ENCODE results near the gene COX17.

COX17 gene

DNA sequence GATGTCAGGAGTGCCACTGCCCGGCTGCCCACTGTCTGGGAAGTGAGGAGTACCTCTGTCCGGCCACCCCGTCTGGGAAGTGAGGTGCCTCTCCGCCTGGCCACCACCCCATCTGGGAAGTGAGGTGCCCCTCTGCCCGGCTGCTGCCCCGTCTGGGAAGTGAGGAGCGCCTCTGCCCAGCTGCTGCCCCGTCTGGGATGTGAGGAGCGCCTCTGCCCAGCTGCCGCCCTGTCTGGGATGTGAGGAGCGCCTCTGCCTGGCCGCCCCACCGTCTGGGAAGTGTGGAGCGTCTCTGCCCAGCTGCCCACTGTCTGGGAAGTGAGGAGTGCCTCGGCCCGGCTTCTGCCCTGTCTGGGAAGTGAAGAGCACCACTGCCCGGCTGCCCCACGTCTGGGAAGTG lies 3.3 kb downstream of the COX17 start:
- no peak overlapping the region for H2BK5ac ChIP-seq (ENCODE audit: low read depth, low read length, poor library complexity)
- no peak overlapping the region for H3K14ac ChIP-seq (ENCODE audit: low read length)
- H3K4me2 ChIP-seq (ENCODE audit: low read length), result no peak overlapping the region
- H3K27ac ChIP-seq (ENCODE audit: low read depth, low read length), result no peak overlapping the region
- no peak overlapping the region for H3K4me3 ChIP-seq (ENCODE audit: low read depth, low read length)
- H3K4me1 ChIP-seq (ENCODE audit: control insufficient read depth in 1 of 2, insufficient read depth in 2 of 2, low read length in 2 of 2), result peaks cover 0 to 3% of the 10 kb centered on the region in 2 experiments
- H4K8ac ChIP-seq (ENCODE audit: low read depth, low read length), result no peak overlapping the region
- H3K4ac ChIP-seq (ENCODE audit: low read depth, low read length), result no peak overlapping the region
- H3K9me3 ChIP-seq (ENCODE audit: insufficient read depth, low read depth, low read length), result peaks cover 3% of the 10 kb centered on the region
- H2AK5ac ChIP-seq (ENCODE audit: low read length), result no peak overlapping the region
- H3K36me3 ChIP-seq (ENCODE audit: control insufficient read depth in 1 of 2, insufficient read depth in 2 of 2, low read length in 2 of 2), result peaks cover 9 to 16% of the 10 kb centered on the region in 2 experiments
- no peak overlapping the region for H3K9ac ChIP-seq (ENCODE audit: low read length)
- H4K12ac ChIP-seq (ENCODE audit: low read depth, low read length), result no peak overlapping the region
- H2AFZ ChIP-seq (ENCODE audit: insufficient read depth, low read length, poor library complexity), result no peak overlapping the region
- H3K79me1 ChIP-seq (ENCODE audit: low read length), result peaks cover 5% of the 10 kb centered on the region
- H4K91ac ChIP-seq (ENCODE audit: low read depth, low read length), result no peak overlapping the region
- H3K18ac ChIP-seq (ENCODE audit: low read length), result no peak overlapping the region
- H3K79me2 ChIP-seq (ENCODE audit: control insufficient read depth, insufficient read depth, low read length, poor library complexity), result peaks cover 4% of the 10 kb centered on the region
- DNase-seq, result no peak
- no CpG with 5 or more reads among the region's 18 CpGs for WGBS (ENCODE audit: extremely low coverage, insufficient coverage, insufficient read length)
- H2BK12ac ChIP-seq (ENCODE audit: low read length), result no peak overlapping the region
- H2BK120ac ChIP-seq (ENCODE audit: insufficient read depth, low read length, poor library complexity), result no peak overlapping the region
- no peaks in the 10 kb centered on the region for H3K27me3 ChIP-seq (ENCODE audit: insufficient read depth, low read length)
- H3K23ac ChIP-seq (ENCODE audit: low read length), result no peak overlapping the region

DNA sequence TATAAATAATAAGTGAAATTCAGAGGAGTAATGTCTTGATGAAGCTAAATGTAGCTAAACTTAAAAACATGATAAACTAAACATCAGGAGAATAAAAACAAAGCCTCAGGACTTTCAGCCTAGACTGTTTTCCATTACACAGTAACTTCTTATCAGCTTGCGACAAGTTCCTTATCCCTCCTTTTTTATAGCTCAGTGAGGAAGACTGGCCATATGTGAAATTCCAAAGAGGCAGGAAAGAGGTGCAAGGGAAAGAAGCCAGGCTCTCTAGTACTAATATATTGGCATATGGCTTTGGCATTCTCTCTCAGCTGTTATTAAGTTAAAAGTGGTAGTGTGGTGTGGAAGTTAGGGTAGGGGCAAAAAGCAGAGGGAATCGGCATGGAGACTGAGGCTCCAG lies 4.4 kb downstream of the COX17 start:
- Histone ChIP-seq H2BK5ac (ENCODE audit: low read depth, low read length, poor library complexity) (no peak overlapping the region), H3K79me2 (ENCODE audit: control insufficient read depth, insufficient read depth, low read length, poor library complexity) (peaks cover 4% of the 10 kb centered on the region), H3K27me3 (ENCODE audit: insufficient read depth, low read length) (no peaks in the 10 kb centered on the region), H2BK120ac (ENCODE audit: insufficient read depth, low read length, poor library complexity) (no peak overlapping the region), H3K4me3 (ENCODE audit: low read depth, low read length) (no peak overlapping the region), H2AFZ (ENCODE audit: insufficient read depth, low read length, poor library complexity) (no peak overlapping the region), H3K4me2 (ENCODE audit: low read length) (no peak overlapping the region), H3K4ac (ENCODE audit: low read depth, low read length) (no peak overlapping the region), H3K23ac (ENCODE audit: low read length) (no peak overlapping the region), H2BK12ac (ENCODE audit: low read length) (no peak overlapping the region), H3K79me1 (ENCODE audit: low read length) (peaks cover 5% of the 10 kb centered on the region), H3K14ac (ENCODE audit: low read length) (no peak overlapping the region), H3K18ac (ENCODE audit: low read length) (no peak overlapping the region), H2AK5ac (ENCODE audit: low read length) (no peak overlapping the region), H3K9ac (ENCODE audit: low read length) (no peak overlapping the region), H4K8ac (ENCODE audit: low read depth, low read length) (no peak overlapping the region), H4K12ac (ENCODE audit: low read depth, low read length) (no peak overlapping the region), H4K91ac (ENCODE audit: low read depth, low read length) (no peak overlapping the region), H3K27ac (ENCODE audit: low read depth, low read length) (no peak overlapping the region), H3K4me1 (ENCODE audit: control insufficient read depth in 1 of 2, insufficient read depth in 2 of 2, low read length in 2 of 2) (peaks cover 0 to 3% of the 10 kb centered on the region in 2 experiments), H3K36me3 (ENCODE audit: control insufficient read depth in 1 of 2, insufficient read depth in 2 of 2, low read length in 2 of 2) (peaks cover 9 to 17% of the 10 kb centered on the region in 2 experiments), H3K9me3 (ENCODE audit: insufficient read depth, low read depth, low read length) (peaks cover 3% of the 10 kb centered on the region)
- WGBS (ENCODE audit: extremely low coverage, insufficient coverage, insufficient read length), result no CpG with 5 or more reads among the region's 2 CpGs
- DNase-seq, result no peak

DNA sequence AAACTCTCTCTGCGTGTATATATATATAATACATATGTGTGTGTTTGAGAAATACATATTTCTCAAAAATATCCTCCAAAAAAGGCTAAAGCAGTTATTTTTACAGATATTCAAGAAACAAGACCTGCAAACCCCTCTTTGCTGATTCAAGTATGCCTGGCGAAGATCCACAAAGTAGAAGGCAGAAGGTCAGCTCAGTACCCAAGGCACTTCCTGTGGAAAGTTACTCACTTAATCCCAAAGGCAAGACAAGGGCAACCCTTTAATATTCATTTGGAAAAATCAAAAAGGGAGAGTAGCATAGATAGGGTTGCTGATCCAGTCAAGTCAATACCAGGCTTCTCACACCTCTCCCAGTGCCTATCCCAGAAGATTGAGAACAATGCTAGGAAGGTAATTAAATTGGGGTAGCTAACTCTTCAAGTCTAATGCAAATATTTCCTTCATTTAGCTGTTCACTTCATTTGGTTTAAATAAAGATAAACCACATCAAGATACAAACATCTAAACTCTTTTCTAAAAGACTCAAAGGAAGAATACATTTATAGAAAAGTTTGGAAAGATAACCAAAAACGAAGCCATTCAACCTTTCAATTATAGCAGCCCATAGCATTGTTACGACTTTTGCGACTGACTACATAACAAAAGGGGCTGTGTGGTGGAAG lies 7.2 kb downstream of the COX17 start:
- no peak overlapping the region for H3K4ac ChIP-seq (ENCODE audit: low read depth, low read length)
- H4K12ac ChIP-seq (ENCODE audit: low read depth, low read length), result no peak overlapping the region
- no peak overlapping the region for H3K4me3 ChIP-seq (ENCODE audit: low read depth, low read length)
- H3K23ac ChIP-seq (ENCODE audit: low read length), result no peak overlapping the region
- H3K14ac ChIP-seq (ENCODE audit: low read length), result no peak overlapping the region
- H2AK5ac ChIP-seq (ENCODE audit: low read length), result no peak overlapping the region
- no peak overlapping the region for H3K9ac ChIP-seq (ENCODE audit: low read length)
- peaks cover 3 to 4% of the 10 kb centered on the region in 2 experiments for H3K4me1 ChIP-seq (ENCODE audit: control insufficient read depth in 1 of 2, insufficient read depth in 2 of 2, low read length in 2 of 2)
- no peak overlapping the region for H2AFZ ChIP-seq (ENCODE audit: insufficient read depth, low read length, poor library complexity)
- H4K91ac ChIP-seq (ENCODE audit: low read depth, low read length), result no peak overlapping the region
- H4K8ac ChIP-seq (ENCODE audit: low read depth, low read length), result no peak overlapping the region
- H2BK12ac ChIP-seq (ENCODE audit: low read length), result no peak overlapping the region
- H3K27ac ChIP-seq (ENCODE audit: low read depth, low read length), result no peak overlapping the region
- H3K79me2 ChIP-seq (ENCODE audit: control insufficient read depth, insufficient read depth, low read length, poor library complexity), result no peaks in the 10 kb centered on the region
- no peak overlapping the region for H3K18ac ChIP-seq (ENCODE audit: low read length)
- no peak overlapping the region for H2BK5ac ChIP-seq (ENCODE audit: low read depth, low read length, poor library complexity)
- WGBS (ENCODE audit: extremely low coverage, insufficient coverage, insufficient read length), result no CpG with 5 or more reads among the region's 5 CpGs
- no peak overlapping the region for H2BK120ac ChIP-seq (ENCODE audit: insufficient read depth, low read length, poor library complexity)
- peaks cover 9 to 17% of the 10 kb centered on the region in 2 experiments for H3K36me3 ChIP-seq (ENCODE audit: control insufficient read depth in 1 of 2, insufficient read depth in 2 of 2, low read length in 2 of 2)
- peaks cover 4% of the 10 kb centered on the region for H3K79me1 ChIP-seq (ENCODE audit: low read length)
- no peak overlapping the region for H3K4me2 ChIP-seq (ENCODE audit: low read length)
- H3K27me3 ChIP-seq (ENCODE audit: insufficient read depth, low read length), result no peaks in the 10 kb centered on the region
- no peak for DNase-seq
- H3K9me3 ChIP-seq (ENCODE audit: insufficient read depth, low read depth, low read length), result peaks cover 3% of the 10 kb centered on the region

DNA sequence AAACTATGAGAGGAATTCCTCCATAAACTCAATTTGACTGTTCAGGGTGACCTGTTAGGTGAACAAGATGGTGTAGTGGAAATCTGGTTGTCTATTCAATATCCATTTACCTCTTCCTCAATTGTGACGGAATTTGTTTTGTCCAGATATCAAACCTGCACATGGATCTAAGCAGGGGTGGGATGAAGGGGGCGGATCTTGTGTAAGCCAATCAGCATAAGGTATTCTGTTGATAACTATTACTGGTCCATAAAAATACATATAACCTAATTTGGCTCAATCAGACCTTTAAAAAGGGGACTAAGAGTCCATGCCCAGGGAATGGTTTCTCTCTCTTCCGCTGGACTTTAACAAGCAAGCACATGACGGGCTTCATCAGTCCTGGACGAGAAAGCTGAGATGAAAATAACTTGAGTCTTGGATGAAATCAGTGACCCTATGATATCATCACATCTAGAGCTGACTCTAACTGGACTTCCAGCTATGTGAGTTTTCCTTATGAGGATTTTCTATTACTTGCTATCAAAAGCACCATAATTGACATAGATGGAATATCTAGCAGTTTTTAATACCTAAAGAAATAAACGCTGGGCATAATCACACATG lies 11.1 kb downstream of the COX17 start:
- H3K18ac ChIP-seq (ENCODE audit: low read length), result no peak overlapping the region
- H3K4me1 ChIP-seq (ENCODE audit: control insufficient read depth in 1 of 2, insufficient read depth in 2 of 2, low read length in 2 of 2), result peaks cover 11 to 17% of the 10 kb centered on the region in 2 experiments
- no peak overlapping the region for H3K14ac ChIP-seq (ENCODE audit: low read length)
- WGBS (ENCODE audit: extremely low coverage, insufficient coverage, insufficient read length), result no CpG with 5 or more reads among the region's 6 CpGs
- H3K9me3 ChIP-seq (ENCODE audit: insufficient read depth, low read depth, low read length), result no peaks in the 10 kb centered on the region
- H3K36me3 ChIP-seq (ENCODE audit: control insufficient read depth in 1 of 2, insufficient read depth in 2 of 2, low read length in 2 of 2), result peaks cover 0 to 1% of the 10 kb centered on the region in 2 experiments
- peaks cover 3% of the 10 kb centered on the region for H3K79me2 ChIP-seq (ENCODE audit: control insufficient read depth, insufficient read depth, low read length, poor library complexity)
- H3K4me3 ChIP-seq (ENCODE audit: low read depth, low read length), result no peak overlapping the region
- H2BK12ac ChIP-seq (ENCODE audit: low read length), result peak overlapping the region; percentile 24
- H4K8ac ChIP-seq (ENCODE audit: low read depth, low read length), result no peak overlapping the region
- no peaks in the 10 kb centered on the region for H3K27me3 ChIP-seq (ENCODE audit: insufficient read depth, low read length)
- no peak overlapping the region for H2AFZ ChIP-seq (ENCODE audit: insufficient read depth, low read length, poor library complexity)
- no peak overlapping the region for H3K9ac ChIP-seq (ENCODE audit: low read length)
- H3K79me1 ChIP-seq (ENCODE audit: low read length), result peaks cover 25% of the 10 kb centered on the region
- no peak overlapping the region for H4K12ac ChIP-seq (ENCODE audit: low read depth, low read length)
- H2BK5ac ChIP-seq (ENCODE audit: low read depth, low read length, poor library complexity), result no peak overlapping the region
- no peak overlapping the region for H3K27ac ChIP-seq (ENCODE audit: low read depth, low read length)
- no peak overlapping the region for H3K23ac ChIP-seq (ENCODE audit: low read length)
- no peak overlapping the region for H3K4me2 ChIP-seq (ENCODE audit: low read length)
- H3K4ac ChIP-seq (ENCODE audit: low read depth, low read length), result no peak overlapping the region
- no peak overlapping the region for H2AK5ac ChIP-seq (ENCODE audit: low read length)
- no peak overlapping the region for H2BK120ac ChIP-seq (ENCODE audit: insufficient read depth, low read length, poor library complexity)
- H4K91ac ChIP-seq (ENCODE audit: low read depth, low read length), result no peak overlapping the region
- DNase-seq, result no peak
